Glutamatergic neuron (in vitro differentiated cells): Measurements from ENCODE around the gene NOP9. TPM values are rescaled to one million over a fixed set of nuclear protein-coding genes. Genes with fewer than 3 reads are reported as not detected.

Source experiments
- DNase-seq: peaks from one replicate; pipeline ENCODE4 v3.0.0; 2022
- H3K27ac Mint-ChIP-seq: one replicate; pipeline ENCODE4 v1.8.0; 2020; ENCODE audit warnings: mild to moderate bottlenecking, mixed read lengths, inconsistent platforms; ENCODE audit not compliant: unreplicated experiment
- H3K27me3 Mint-ChIP-seq: one replicate; pipeline ENCODE4 v1.8.0; 2020; ENCODE audit warnings: mild to moderate bottlenecking, moderate library complexity, mixed read lengths, inconsistent platforms; ENCODE audit not compliant: unreplicated experiment
- H3K36me3 Mint-ChIP-seq: one replicate; pipeline ENCODE4 v1.8.0; 2020; ENCODE audit warnings: mild to moderate bottlenecking, mixed read lengths, inconsistent platforms; ENCODE audit not compliant: unreplicated experiment
- H3K4me1 Mint-ChIP-seq: one replicate; pipeline ENCODE4 v1.8.0; 2020; ENCODE audit warnings: mild to moderate bottlenecking, low read depth, mixed read lengths, inconsistent platforms; ENCODE audit not compliant: unreplicated experiment
- H3K4me3 Mint-ChIP-seq: one replicate; pipeline ENCODE4 v1.8.0; 2020; ENCODE audit warnings: mild to moderate bottlenecking, mixed read lengths, inconsistent platforms; ENCODE audit not compliant: unreplicated experiment
- H3K9me3 Mint-ChIP-seq: one replicate; pipeline ENCODE4 v1.8.0; 2020; ENCODE audit warnings: mild to moderate bottlenecking, moderate library complexity, mixed read lengths, inconsistent platforms; ENCODE audit not compliant: unreplicated experiment
- CTCF ChIP-seq: fragments of 200-600 bp; sonication (generic); IDR thresholded peaks from one replicate; pipeline ENCODE4 v1.5.0; 2021; ENCODE audit not compliant: partially characterized antibody, unreplicated experiment
- total RNA-seq: library from RNA; stranded (reverse); fragmentation: NEBNext Ultra II Directional; extraction: Animal tissue kit (Norgen Biotek cat#: 25700); gene quantifications from one replicate; pipeline ENCODE4 v1.2.1, GENCODE V29; 2021; ENCODE audit not compliant: unreplicated experiment

Gene NOP9
- total RNA-seq, 1 donor from 2014 or later = 29.2 TPM

GRCh38 chr14:24278424-24278823 is 21.2 kb upstream of the NOP9 start:
- H3K36me3 Mint-ChIP-seq = no peaks in the 10 kb centered on the region
- peaks cover 3% of the 10 kb centered on the region for H3K9me3 Mint-ChIP-seq
- H3K27me3 Mint-ChIP-seq = peaks cover 3% of the 10 kb centered on the region
- no peak overlapping the region for H3K27ac Mint-ChIP-seq
- TF ChIP-seq CTCF = no peak
- no peak overlapping the region for H3K4me3 Mint-ChIP-seq
- no peak for DNase-seq
- H3K4me1 Mint-ChIP-seq = no peaks in the 10 kb centered on the region

- peaks cover 4% of the 10 kb centered on the region for H3K9me3 Mint-ChIP-seq
- DNase-seq = no peak
- no peak overlapping the region for H3K4me3 Mint-ChIP-seq
- H3K4me1 Mint-ChIP-seq = no peaks in the 10 kb centered on the region
- H3K27me3 Mint-ChIP-seq = peaks cover 3% of the 10 kb centered on the region
- no peak overlapping the region for H3K27ac Mint-ChIP-seq
- no peak for TF ChIP-seq CTCF
- H3K36me3 Mint-ChIP-seq = no peaks in the 10 kb centered on the region
Observed at GRCh38 chr14:24279301-24280186, 20.1 kb upstream of the NOP9 start.

GRCh38 chr14:24280797-24281460 is 18.7 kb upstream of the NOP9 start:
- H3K27ac Mint-ChIP-seq = no peak overlapping the region
- peaks cover 4% of the 10 kb centered on the region for H3K9me3 Mint-ChIP-seq

GRCh38 chr14:24281636-24282035 is 18.0 kb upstream of the NOP9 start:
- H3K4me3 Mint-ChIP-seq = no peak overlapping the region

More at GRCh38 chr14:24280797-24281460, 18.7 kb upstream of the NOP9 start:
- TF ChIP-seq CTCF = no peak
- no peaks in the 10 kb centered on the region for H3K36me3 Mint-ChIP-seq
- no peaks in the 10 kb centered on the region for H3K4me1 Mint-ChIP-seq
- H3K4me3 Mint-ChIP-seq = no peak overlapping the region
- no peak for DNase-seq
- peaks cover 3% of the 10 kb centered on the region for H3K27me3 Mint-ChIP-seq

More at GRCh38 chr14:24281636-24282035, 18.0 kb upstream of the NOP9 start:
- TF ChIP-seq CTCF = no peak
- Mint-ChIP-seq H3K4me1 (no peaks in the 10 kb centered on the region), H3K27ac (no peak overlapping the region), H3K27me3 (peaks cover 3% of the 10 kb centered on the region), H3K36me3 (no peaks in the 10 kb centered on the region), H3K9me3 (peaks cover 4% of the 10 kb centered on the region)
- DNase-seq = no peak
